ENCODE data around the gene TIMP2. TPM values are rescaled to one million over a fixed set of nuclear protein-coding genes. Genes with fewer than 3 reads are reported as not detected.

The TIMP2 gene
- total RNA-seq, 4 donors from 2014 or later: 52.9 to 133 (median 82.2) TPM

DNA sequence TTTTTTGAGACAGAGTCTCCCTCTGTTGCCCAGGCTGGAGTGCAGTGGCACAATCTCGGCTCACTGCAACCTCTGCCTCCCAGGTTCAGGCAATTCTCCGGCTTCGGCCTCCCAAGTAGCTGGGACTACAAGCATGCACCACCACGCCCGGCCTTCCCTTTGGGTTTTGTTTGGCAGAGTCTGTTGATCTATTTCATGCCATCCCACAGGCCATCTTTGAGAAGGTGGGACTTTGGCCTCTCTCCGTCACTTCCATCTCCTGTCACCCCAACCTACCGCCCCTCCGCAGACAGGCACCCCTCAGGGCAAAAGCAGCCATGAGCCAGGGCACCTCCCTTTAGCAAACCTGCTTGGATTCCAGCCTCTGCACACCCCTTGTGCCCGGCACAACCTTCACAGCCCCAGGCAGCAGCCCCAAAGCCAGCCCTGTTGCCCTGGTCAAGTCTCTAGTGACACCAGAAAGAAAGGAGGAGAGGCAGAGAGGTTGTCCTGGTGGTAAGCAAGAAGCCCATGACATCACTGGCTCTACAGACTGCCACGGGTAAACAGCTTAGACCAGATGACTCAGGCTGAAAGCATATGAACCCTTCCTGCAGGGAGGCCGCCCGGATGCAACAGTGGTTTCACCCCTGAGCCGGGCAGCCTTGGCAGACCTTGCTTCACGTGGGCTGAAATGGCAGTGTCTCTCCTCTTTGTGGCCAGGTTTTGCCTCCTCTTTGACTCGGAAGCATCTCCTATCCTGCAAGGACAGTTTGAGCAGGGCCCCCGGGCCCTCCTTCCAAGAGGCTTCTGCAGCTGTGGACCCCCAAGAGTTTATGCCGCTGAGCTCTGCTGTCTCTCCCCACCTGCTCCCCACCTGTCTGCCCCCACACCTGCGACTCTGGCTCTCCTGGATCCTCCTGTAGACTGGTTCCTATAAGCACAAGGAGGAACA is 8.1 kb upstream of the TIMP2 start:
- TF ChIP-seq, protein P1, sequence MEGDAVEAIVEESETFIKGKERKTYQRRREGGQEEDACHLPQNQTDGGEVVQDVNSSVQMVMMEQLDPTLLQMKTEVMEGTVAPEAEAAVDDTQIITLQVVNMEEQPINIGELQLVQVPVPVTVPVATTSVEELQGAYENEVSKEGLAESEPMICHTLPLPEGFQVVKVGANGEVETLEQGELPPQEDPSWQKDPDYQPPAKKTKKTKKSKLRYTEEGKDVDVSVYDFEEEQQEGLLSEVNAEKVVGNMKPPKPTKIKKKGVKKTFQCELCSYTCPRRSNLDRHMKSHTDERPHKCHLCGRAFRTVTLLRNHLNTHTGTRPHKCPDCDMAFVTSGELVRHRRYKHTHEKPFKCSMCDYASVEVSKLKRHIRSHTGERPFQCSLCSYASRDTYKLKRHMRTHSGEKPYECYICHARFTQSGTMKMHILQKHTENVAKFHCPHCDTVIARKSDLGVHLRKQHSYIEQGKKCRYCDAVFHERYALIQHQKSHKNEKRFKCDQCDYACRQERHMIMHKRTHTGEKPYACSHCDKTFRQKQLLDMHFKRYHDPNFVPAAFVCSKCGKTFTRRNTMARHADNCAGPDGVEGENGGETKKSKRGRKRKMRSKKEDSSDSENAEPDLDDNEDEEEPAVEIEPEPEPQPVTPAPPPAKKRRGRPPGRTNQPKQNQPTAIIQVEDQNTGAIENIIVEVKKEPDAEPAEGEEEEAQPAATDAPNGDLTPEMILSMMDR (IDR thresholded peaks at IDR 0.05): no peak
- TF ChIP-seq POLR2A (IDR thresholded peaks at IDR 0.05): no peak

DNA sequence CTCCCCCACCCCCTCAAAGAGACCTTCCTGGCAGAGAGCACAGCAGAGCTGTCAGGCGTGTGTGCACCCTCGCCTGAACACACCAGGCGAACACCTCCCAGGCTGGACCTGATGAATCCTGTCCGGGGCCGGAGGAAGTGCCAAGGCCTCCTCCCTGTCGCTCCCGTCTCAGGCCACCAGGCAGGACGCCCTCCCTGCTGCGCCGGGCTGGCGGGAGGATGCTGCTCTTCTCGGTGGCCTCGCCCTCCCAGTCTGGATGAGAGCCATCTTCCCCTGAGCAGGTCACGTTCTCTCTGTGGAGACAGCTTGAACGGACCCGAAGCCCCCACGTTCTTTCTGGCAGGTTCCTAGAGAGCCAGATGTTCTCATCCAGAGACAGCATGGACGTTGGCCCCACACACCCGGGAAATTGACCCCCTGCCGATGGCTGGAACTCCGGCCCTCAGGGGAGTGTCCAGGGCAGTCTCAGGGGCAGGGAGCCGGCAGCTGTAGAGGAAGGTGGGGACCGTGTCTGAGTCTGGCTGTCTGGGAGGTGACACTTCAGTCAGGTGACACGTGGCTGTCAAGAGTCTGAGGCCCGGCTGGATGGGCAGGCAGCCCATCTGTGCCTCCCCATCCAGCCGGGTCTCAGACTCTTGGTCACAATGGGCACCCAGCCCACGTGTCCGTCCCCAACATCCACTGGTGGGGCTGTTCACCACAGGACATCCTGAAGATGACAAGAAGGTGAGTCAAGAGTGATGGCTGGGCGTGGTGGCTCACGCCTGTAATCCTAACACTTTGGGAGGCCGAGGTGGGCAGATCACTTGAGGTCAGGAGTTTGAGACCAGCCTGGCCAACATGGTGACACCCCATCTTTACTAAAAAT is 5.0 kb upstream of the TIMP2 start:
- Histone ChIP-seq H3K27ac (no peak overlapping the region), H3K9me3 (no peaks in the 10 kb centered on the region), H3K27me3 (no peaks in the 10 kb centered on the region), H3K36me3 (no peaks in the 10 kb centered on the region), H3K4me1 (peaks cover 14 to 37% of the 10 kb centered on the region in 2 donors), H3K4me3 (replicated peaks in 1 of 3) (no peak overlapping the region)
- WGBS, 2 donors: 46 to 64% methylated on average over 10 to 11 of the region's 31 CpGs
- intact Hi-C loops (cut with DNase I): no loop called here
- TF ChIP-seq, protein P1 (IDR thresholded peaks at IDR 0.05): peak in 1 of 6 experiments; percentile 8
- TF ChIP-seq POLR2A (IDR thresholded peaks at IDR 0.05): no peak
- DNase-seq: peak; percentile 25 to 58

More for the DNA sequence above, 8.1 kb upstream of the TIMP2 start:
- DNase-seq: peak in 1 of 2 donors; percentile 25
- WGBS, 2 donors: 78 to 84% methylated on average over 16 to 18 of the region's 18 CpGs
- H3K27ac ChIP-seq: peak overlapping the region; percentile 77 to 94 (median 86)
- no peaks in the 10 kb centered on the region for H3K27me3 ChIP-seq
- H3K9me3 ChIP-seq: no peaks in the 10 kb centered on the region
- intact Hi-C loops (cut with DNase I): no loop called here
- H3K36me3 ChIP-seq: no peaks in the 10 kb centered on the region
- H3K4me3 ChIP-seq (replicated peaks in 1 of 3): no peak overlapping the region
- H3K4me1 ChIP-seq: peaks cover 14 to 29% of the 10 kb centered on the region in 2 donors

DNA sequence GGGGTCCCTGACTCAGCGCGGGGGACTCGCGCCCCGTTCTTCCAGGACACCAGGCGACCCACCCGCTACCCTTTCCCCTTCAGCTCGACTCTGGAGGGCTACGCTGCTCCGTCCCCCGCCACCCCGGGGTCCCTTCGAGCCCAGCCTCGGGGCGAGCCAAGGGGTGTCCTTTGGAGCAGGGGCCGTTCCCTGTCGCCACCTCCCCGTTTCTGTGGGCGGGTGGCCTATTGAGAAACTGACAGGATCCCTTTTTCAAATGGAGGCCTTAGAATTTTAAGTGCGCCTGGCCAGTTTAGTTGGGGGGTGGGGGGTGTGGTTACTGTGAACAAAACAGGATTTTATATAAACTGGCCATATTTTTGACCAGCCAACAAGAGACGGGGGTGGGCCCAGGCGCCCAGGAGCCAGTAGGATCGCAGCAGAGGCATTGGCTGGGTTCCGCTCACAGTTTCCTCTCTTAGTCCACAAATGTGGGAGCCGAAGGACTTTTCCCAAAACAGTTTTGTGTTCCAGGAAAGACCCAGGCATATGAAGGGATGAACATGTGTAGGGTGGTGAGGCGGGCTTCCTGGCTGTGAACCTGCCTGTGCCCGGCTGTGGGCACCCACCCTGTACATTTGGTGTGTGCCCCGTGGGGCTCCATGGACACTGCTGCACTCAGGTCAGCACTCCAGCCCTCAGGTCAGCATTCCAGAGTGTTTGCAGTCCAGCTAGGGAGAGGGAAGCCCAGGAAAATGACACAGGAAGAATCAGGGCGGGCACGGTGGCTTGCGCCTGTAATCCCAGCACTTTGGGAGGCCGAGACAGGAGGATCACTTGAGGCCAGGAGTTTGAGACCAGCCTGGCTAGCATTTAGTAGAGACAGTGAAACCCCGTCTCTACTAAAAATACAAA is 722 bp upstream of the TIMP2 start:
- intact Hi-C loops (cut with DNase I): no loop called here
- H3K4me3 ChIP-seq (replicated peaks in 1 of 3): peak overlapping the region in 1 of 3 donors; percentile 73
- TF ChIP-seq POLR2A (IDR thresholded peaks at IDR 0.05): peak in 1 of 2 donors; percentile 21
- TF ChIP-seq, protein P1 (IDR thresholded peaks at IDR 0.05): no peak
- peaks cover 13 to 35% of the 10 kb centered on the region in 2 donors for H3K4me1 ChIP-seq
- peak overlapping the region; percentile 67 to 94 (median 87) for H3K27ac ChIP-seq
- no peaks in the 10 kb centered on the region for H3K36me3 ChIP-seq
- peak; percentile 49 to 56 for DNase-seq
- H3K9me3 ChIP-seq: no peaks in the 10 kb centered on the region
- no peaks in the 10 kb centered on the region for H3K27me3 ChIP-seq
- 46 to 55% methylated on average over 14 to 17 of the region's 33 CpGs for WGBS, 2 donors

DNA sequence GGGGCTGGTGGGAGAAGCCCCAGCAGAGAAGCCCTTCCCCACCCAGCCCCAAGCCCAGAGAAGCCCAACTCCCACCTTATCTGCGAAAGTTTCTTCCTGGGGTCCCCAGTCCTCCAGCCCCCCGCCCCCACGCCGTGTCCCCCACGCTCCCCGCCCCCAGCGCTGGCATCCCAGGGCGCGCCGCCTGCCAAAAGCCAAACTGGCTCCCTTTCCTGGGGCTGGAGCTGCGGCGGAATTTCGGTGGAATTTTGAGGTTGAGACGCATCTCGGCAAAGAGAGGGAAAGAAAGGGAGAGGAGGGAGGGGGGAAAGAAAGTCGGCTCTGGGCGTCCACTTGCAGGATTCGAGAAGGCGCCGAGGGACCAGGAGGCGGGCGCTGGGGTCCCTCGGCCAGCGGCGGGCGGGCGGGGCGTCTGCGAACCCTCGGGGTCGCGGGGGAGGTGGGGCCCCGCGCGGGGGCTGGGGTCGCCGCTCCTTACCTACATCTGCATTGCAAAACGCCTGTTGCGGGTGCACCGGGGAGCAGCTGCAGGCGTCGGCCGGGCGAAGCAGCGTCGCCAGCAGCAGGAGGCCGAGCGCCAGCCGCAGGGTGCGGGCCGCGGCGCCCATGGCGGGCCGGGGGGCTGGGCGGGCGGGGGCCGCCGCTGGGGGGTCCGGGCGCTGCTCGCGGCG is 571 bp downstream of the TIMP2 start:
- peak; percentile 22 to 24 for DNase-seq

More for the DNA sequence above, 571 bp downstream of the TIMP2 start:
- H3K27ac ChIP-seq: peak overlapping the region in 2 of 3 donors; percentile 70 to 71
- WGBS, 2 donors: 0% methylated on average over 12 to 19 of the region's 64 CpGs
- H3K4me3 ChIP-seq (replicated peaks in 1 of 3): peak overlapping the region; percentile 6 to 73 (median 25)
- H3K9me3 ChIP-seq: no peaks in the 10 kb centered on the region
- H3K27me3 ChIP-seq: no peaks in the 10 kb centered on the region
- no peaks in the 10 kb centered on the region for H3K36me3 ChIP-seq
- TF ChIP-seq POLR2A (IDR thresholded peaks at IDR 0.05): no peak
- TF ChIP-seq, protein P1 (IDR thresholded peaks at IDR 0.05): no peak
- intact Hi-C loops (cut with DNase I): loop anchor here (5.0 kb wide), 1 partner anchor 48 kb away; no protein-coding TSS in a partner anchor
- H3K4me1 ChIP-seq: peaks cover 13 to 29% of the 10 kb centered on the region in 2 donors
